ENCODE measurements around the gene ACTA2.

DNA sequence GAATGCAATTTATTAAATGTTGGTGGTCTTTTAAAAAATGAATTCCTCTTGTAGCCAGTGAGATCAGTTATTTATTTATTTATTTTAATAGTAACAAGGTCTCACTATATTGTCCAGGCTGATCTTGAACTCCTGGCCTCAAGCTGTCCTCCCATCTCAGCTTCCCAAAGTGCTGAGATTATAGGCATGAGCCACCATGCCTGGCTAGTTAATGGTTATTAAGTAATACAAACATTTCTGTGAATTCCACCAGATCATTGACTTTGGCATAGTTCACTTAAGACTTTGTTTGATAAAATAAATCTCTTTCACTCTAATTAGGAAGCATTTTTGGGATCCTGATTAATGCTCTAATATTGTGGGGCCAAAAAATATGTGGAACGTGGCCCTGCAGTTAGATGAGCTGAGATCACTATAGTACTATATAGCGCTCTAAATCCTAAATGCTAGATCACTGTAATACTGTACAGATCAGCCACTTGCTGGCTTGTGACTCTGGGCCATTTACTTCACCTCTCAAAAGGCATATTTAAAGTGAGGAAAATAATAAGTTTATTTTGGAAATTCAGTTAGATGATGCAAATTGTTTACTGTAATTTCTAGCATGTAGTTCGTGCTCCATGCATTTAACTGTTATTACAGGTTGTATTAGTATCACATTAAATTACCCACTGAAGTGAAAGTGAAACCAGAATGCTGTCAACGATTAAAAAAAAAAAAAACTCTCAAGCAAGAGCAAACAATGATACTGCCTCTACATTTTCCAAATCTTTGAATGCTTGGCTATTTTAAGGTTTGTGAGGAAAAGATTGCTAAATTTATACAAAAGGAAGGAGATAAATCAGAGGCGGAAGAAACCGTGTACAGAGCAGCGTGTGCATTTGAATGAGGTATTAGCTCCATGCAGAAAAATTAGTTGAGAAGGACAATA, 22.1 kb upstream of the ACTA2 start:
- TF ChIP-seq, protein P1, sequence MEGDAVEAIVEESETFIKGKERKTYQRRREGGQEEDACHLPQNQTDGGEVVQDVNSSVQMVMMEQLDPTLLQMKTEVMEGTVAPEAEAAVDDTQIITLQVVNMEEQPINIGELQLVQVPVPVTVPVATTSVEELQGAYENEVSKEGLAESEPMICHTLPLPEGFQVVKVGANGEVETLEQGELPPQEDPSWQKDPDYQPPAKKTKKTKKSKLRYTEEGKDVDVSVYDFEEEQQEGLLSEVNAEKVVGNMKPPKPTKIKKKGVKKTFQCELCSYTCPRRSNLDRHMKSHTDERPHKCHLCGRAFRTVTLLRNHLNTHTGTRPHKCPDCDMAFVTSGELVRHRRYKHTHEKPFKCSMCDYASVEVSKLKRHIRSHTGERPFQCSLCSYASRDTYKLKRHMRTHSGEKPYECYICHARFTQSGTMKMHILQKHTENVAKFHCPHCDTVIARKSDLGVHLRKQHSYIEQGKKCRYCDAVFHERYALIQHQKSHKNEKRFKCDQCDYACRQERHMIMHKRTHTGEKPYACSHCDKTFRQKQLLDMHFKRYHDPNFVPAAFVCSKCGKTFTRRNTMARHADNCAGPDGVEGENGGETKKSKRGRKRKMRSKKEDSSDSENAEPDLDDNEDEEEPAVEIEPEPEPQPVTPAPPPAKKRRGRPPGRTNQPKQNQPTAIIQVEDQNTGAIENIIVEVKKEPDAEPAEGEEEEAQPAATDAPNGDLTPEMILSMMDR (IDR thresholded peaks at IDR 0.05) = no peak
- no peak for TF ChIP-seq POLR2A (IDR thresholded peaks at IDR 0.05)

Measured in Peyer's patch (tissue), 4 donors.